Activated CD8-positive, alpha-beta memory T cell treated with anti-CD3 and anti-CD28 coated beads, Interleukin-2, amount 10 ng/mL, durations not matched to agents 7 days and 5 days (primary cell): ENCODE data around the gene LIMA1. TPM values are rescaled to one million over a fixed set of nuclear protein-coding genes. Genes with fewer than 3 reads are reported as not detected.

Experiments
- ATAC-seq: fragments of 150-1000 bp; cut with Tn5 transposase; one replicate; pipeline ENCODE4 v1.10.0; 2021; ENCODE audit warnings: moderate library complexity
- CTCF ChIA-PET: fragments of 350-600 bp; sonication (Branson Sonifier 250); formaldehyde crosslinking; loops from one replicate; lab custom pipeline; 2021; ENCODE audit warnings: antibody characterized with exemption; lab: Charles Lee
- DNase-seq: peaks from one replicate; pipeline ENCODE4 v3.0.0-alpha.2; 2020
- H3K27ac Mint-ChIP-seq: one replicate; pipeline ENCODE4 v1.8.0; 2021; ENCODE audit warnings: mild to moderate bottlenecking, mixed read lengths
- H3K27me3 Mint-ChIP-seq: one replicate; pipeline ENCODE4 v1.8.0; 2021; ENCODE audit warnings: mixed read lengths
- H3K36me3 Mint-ChIP-seq: one replicate; pipeline ENCODE4 v1.8.0; 2021; ENCODE audit warnings: mild to moderate bottlenecking, mixed read lengths
- H3K4me1 Mint-ChIP-seq: one replicate; pipeline ENCODE4 v1.8.0; 2021; ENCODE audit warnings: mixed read lengths
- H3K4me3 Mint-ChIP-seq: one replicate; pipeline ENCODE4 v1.8.0; 2021; ENCODE audit warnings: mild to moderate bottlenecking, moderate library complexity, mixed read lengths
- H3K9me3 Mint-ChIP-seq: one replicate; pipeline ENCODE4 v1.8.0; 2022; ENCODE audit warnings: low read depth, mixed read lengths
- total RNA-seq, 2 experiments: library from RNA; stranded (reverse); gene quantifications; one replicate each; pipeline ENCODE4 v1.2.3, GENCODE V29; 2021

LIMA1 gene
- total RNA-seq, 2 experiments from 2014 or later, result 36.4 to 64.2 TPM

DNA sequence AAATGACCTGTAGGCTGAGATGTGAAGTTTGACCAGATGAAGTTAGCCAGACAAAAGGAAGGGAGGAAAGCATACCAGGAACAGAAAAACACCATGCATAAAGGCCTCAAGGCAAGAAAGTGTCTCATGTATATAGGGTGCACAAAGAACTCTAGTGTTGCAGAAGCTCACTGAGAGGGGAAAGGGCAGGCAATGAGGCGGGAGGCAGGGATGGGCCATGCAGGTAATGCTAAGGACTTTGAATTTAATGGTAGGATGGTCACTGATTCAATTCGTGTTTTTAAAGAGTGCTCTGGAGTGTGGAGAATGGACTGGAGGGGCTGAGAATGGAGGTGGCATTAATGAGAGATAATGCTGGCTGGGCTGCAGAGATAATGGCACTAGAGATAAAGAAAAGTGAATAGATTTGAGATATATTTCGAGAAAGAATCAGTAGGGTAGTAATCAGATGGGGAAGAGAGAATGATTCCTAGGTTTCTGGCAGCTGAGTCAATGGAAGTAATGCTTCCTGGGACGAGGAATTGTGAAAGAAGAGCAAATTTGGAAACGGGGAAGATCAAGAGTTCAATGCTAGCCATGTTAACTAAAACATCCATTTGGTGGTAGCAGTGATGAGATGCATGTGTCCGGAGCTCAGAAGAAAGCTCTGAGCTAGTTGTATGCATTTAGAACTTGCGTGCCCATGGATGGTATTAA, 43.1 kb downstream of the LIMA1 start:
- ATAC-seq (no peak), DNase-seq (no peak)
- Mint-ChIP-seq H3K27me3 (no peaks in the 10 kb centered on the region), H3K27ac (no peak overlapping the region), H3K4me1 (peaks cover 4% of the 10 kb centered on the region), H3K36me3 (peaks cover 3% of the 10 kb centered on the region), H3K9me3 (no peaks in the 10 kb centered on the region), H3K4me3 (no peak overlapping the region)
- CTCF ChIA-PET, result interaction anchor here (1.5 to 1.6 kb wide), 2 partner anchors 13 to 41 kb away, joined by 3 read pairs; no protein-coding TSS in a partner anchor

DNA sequence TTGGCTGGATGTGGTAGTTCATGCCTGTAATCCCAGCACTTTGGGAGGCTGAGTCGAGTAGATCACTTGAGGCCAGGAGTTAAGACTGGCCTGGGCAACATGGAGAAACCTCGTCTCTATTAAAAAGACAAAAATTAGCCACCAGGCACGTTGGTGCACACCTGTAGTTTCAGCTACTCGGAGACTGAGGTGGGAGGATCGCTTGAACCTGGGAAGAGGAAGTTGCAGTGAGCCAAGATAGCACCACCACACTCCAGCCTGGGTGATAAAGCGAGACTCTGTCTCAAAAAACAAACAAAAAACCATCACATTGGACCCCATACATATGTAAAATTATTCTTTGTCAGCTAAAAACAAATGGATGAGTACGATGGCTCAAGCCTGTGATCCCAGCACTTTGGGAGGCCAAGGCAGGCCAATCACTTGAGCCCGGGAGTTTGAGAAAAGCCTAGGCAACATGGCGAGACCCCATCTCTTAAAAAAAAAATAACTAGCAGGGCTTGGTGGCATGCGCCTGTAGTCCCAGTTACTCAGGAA, 43.9 kb downstream of the LIMA1 start:
- DNase-seq (no peak), ATAC-seq (no peak)
- CTCF ChIA-PET, result interaction anchor here (1.5 to 1.6 kb wide), 2 partner anchors 12 to 40 kb away, joined by 3 read pairs; no protein-coding TSS in a partner anchor
- Mint-ChIP-seq H3K4me3 (no peak overlapping the region), H3K27me3 (no peaks in the 10 kb centered on the region), H3K4me1 (peaks cover 2% of the 10 kb centered on the region), H3K9me3 (no peaks in the 10 kb centered on the region), H3K27ac (no peak overlapping the region), H3K36me3 (no peaks in the 10 kb centered on the region)

DNA sequence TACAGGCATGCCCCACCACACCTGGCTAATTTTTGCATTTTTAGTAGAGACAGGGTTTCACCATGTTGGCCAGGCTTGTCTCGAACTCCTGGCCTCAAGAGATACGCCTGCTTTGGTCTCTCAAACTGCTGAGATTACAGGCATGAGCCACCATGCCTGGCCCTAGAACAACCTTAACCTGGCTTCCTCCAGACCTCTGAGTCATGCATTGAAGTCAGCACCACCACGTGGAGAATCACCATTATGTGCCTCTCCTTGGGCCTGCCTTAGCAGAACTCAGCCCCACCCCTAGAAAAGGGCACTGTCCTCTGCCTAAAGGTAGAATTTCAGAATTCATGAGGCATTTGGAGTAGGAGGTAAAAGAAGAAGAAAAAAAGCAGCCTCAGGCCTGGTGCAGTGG, 49.0 kb downstream of the LIMA1 start:
- ATAC-seq, result peak; percentile 58
- Mint-ChIP-seq H3K27me3 (no peaks in the 10 kb centered on the region), H3K9me3 (no peaks in the 10 kb centered on the region), H3K4me1 (peaks cover 6% of the 10 kb centered on the region), H3K36me3 (peaks cover 3% of the 10 kb centered on the region), H3K4me3 (no peak overlapping the region), H3K27ac (no peak overlapping the region)
- CTCF ChIA-PET, result no interaction called here
- DNase-seq, result no peak

DNA sequence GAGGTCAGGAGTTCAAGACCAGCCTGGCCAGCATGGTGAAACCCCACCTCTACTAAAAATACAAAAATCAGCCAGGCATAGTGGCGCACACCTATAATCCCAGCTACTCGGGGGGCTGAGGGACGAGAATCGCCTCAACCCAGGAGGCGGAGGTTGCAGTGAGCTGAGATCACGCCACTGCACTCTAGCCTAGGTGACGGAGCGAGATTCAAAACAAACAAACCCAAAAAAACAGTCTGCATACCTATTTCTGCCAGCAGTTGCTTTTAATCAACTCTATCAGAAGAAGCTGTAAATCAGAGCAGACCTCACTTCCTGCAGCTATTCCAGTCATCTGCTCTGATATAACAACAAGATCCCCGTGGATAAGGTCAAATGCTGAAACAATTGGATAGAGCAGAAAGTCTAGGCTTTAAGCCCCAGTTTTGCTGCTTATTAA, 50.5 kb downstream of the LIMA1 start:
- H3K27ac Mint-ChIP-seq, result no peak overlapping the region
- no peak for ATAC-seq
- H3K4me3 Mint-ChIP-seq, result no peak overlapping the region
- CTCF ChIA-PET, result interaction anchor here (0.8 to 1.2 kb wide), 2 partner anchors 10 to 121 kb away, joined by 3 to 4 read pairs; partner anchors contain the start of gene COX14
- peaks cover 3% of the 10 kb centered on the region for H3K36me3 Mint-ChIP-seq
- no peak for DNase-seq
- H3K4me1 Mint-ChIP-seq, result peaks cover 6% of the 10 kb centered on the region
- H3K9me3 Mint-ChIP-seq, result no peaks in the 10 kb centered on the region
- H3K27me3 Mint-ChIP-seq, result no peaks in the 10 kb centered on the region

DNA sequence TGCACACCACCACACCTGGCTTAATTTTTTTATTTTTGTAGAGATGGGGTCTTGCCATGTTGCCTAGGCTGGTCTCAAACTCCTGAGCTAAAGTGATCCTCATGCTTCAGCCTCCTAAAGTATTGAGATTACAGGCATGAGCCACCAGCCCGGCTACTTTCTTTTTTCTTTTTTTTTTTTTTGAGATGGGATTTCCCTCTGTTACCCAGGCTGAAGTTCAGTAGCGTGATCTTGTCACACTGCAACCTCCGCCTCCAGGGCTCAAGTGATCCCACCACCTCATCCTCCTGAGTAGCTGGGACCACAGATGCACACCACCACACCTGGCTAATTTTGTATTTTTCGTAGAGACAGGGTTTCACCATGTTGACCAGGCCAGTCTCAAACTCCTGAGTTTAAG, 51.1 kb downstream of the LIMA1 start:
- H3K36me3 Mint-ChIP-seq, result peaks cover 3% of the 10 kb centered on the region
- H3K4me3 Mint-ChIP-seq, result no peak overlapping the region
- no peaks in the 10 kb centered on the region for H3K9me3 Mint-ChIP-seq
- H3K4me1 Mint-ChIP-seq, result peaks cover 9% of the 10 kb centered on the region
- CTCF ChIA-PET, result interaction anchor here (0.8 kb wide), 1 partner anchor 120 kb away, joined by 4 read pairs; the partner anchor contains the start of gene COX14
- no peak overlapping the region for H3K27ac Mint-ChIP-seq
- H3K27me3 Mint-ChIP-seq, result no peaks in the 10 kb centered on the region
- ATAC-seq (no peak), DNase-seq (no peak)

DNA sequence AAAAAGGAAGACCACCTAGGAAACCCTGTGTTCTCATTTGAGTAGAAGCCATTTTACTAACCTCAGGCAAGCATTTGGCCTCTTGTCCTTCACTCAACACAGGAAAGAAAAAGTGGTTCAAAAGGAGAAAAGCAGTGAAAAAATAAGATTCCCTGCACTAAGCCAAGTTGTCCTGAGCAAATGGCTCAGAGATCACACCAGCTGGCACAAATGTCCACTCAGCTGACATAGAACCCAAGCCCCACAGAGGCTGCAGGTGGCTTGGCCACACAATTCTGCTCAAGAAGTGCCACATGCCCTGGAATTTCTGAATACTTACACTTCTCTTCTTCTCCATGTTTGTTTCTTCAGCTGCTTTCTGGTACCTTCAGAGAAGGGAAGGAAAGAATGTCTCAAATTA, 52.0 kb downstream of the LIMA1 start:
- H3K27ac Mint-ChIP-seq, result no peak overlapping the region
- no peak overlapping the region for H3K4me3 Mint-ChIP-seq
- ATAC-seq, result no peak
- no peaks in the 10 kb centered on the region for H3K9me3 Mint-ChIP-seq
- peaks cover 9% of the 10 kb centered on the region for H3K4me1 Mint-ChIP-seq
- peaks cover 3% of the 10 kb centered on the region for H3K36me3 Mint-ChIP-seq
- CTCF ChIA-PET, result interaction anchor here (1.0 kb wide), 1 partner anchor 10 kb away, joined by 3 read pairs; no protein-coding TSS in a partner anchor
- DNase-seq, result no peak
- H3K27me3 Mint-ChIP-seq, result no peaks in the 10 kb centered on the region

DNA sequence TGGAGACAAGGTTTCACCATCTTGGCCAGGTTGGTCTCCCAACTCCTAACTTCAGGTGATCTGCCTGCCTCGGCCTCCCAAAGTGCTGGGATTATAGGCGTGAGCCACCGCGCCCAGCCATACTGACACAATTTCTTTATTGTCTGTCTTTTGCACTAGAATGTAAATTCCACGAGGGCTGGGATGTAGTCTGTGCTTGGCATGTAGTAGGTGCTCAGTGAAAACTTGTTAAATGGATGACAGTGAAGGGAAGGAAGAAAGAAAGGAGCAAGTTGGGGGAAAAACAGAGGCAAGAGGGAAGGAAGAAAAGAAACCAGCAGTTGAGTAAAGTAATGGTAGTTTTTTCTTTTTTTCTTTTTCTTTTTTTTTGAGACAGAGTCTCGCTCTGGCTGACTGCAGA, 53.1 kb downstream of the LIMA1 start:
- H3K27me3 Mint-ChIP-seq, result no peaks in the 10 kb centered on the region
- H3K4me3 Mint-ChIP-seq, result no peak overlapping the region
- ATAC-seq (no peak), DNase-seq (no peak)
- H3K27ac Mint-ChIP-seq, result no peak overlapping the region
- peaks cover 11% of the 10 kb centered on the region for H3K4me1 Mint-ChIP-seq
- H3K36me3 Mint-ChIP-seq, result peaks cover 3% of the 10 kb centered on the region
- no peaks in the 10 kb centered on the region for H3K9me3 Mint-ChIP-seq
- CTCF ChIA-PET, result no interaction called here

DNA sequence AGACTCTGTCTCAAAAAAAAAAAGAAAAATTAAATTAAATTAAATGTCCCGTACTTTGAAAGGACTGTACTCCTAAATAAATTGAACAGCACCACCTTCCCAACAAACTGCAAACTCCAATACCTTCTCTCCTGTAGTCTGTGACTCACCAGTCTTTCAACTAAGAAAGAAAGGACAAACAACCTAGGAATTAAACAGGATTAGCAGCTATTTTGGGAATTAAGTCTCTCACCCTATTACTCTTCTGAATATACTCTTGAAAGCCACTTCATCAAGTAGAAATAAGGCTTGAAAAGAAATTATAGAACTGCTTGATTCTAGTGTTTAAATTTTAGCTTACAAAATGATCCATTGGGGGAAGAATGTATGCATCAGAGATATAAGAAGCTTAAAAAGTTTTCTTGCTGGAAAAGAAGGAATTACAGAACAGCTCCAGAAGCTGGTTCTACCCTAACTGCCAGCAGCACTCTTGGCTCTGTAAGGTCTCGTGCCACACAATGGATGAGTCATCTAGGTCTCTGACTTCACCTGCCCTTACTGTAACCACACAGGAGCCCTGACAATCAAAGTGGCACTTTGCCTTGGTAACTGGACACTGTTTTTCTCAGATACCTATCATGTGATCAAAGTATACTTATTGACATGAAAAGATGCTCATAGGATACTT, 59.2 kb downstream of the LIMA1 start:
- H3K36me3 Mint-ChIP-seq, result peaks cover 5% of the 10 kb centered on the region
- peaks cover 28% of the 10 kb centered on the region for H3K4me1 Mint-ChIP-seq
- peak overlapping the region; percentile 59 for H3K27ac Mint-ChIP-seq
- no peaks in the 10 kb centered on the region for H3K27me3 Mint-ChIP-seq
- DNase-seq, result peak; percentile 67
- H3K4me3 Mint-ChIP-seq, result peak overlapping the region; percentile 38
- no peaks in the 10 kb centered on the region for H3K9me3 Mint-ChIP-seq
- CTCF ChIA-PET, result interaction anchor here (0.8 to 4.5 kb wide), 5 partner anchors 19 to 154 kb away, joined by 3 to 28 read pairs (median 5); partner anchors contain the start of gene LIMA1
- ATAC-seq, result peak; percentile 55

DNA sequence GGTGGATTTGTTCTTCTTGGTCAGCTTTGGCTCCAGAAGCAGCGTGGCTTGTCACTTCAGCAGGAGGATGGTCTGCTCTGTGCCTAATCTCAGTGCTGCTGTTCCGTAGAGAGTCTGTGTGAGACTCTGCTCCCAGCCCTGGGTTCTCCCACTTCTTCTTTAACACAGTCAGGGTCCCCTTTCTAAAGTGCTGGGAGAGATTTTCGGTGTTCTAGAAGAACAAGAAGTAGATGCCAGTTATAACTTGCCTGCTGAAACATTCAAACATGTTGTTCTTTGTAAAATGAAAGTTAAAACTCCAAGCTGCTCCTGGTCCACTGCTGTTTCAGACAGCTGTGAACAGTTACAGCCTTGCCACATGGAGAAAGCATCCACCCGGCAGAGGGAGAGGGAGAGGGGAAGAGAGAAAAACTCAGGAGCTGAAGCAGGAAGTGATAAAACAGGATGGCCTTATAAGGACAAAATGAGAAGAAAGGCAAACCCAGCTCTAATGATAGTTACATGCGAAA, 61.0 kb downstream of the LIMA1 start:
- H3K9me3 Mint-ChIP-seq, result no peaks in the 10 kb centered on the region
- CTCF ChIA-PET, result interaction anchor here (0.8 to 4.5 kb wide), 17 partner anchors 9 to 255 kb away, joined by 3 to 36 read pairs (median 6); partner anchors contain the start of genes CERS5, COX14 and LIMA1
- H3K27ac Mint-ChIP-seq, result no peak overlapping the region
- H3K27me3 Mint-ChIP-seq, result no peaks in the 10 kb centered on the region
- ATAC-seq (peak; percentile 56), DNase-seq (peak; percentile 54)
- no peak overlapping the region for H3K4me3 Mint-ChIP-seq
- peaks cover 36% of the 10 kb centered on the region for H3K4me1 Mint-ChIP-seq
- peaks cover 13% of the 10 kb centered on the region for H3K36me3 Mint-ChIP-seq

DNA sequence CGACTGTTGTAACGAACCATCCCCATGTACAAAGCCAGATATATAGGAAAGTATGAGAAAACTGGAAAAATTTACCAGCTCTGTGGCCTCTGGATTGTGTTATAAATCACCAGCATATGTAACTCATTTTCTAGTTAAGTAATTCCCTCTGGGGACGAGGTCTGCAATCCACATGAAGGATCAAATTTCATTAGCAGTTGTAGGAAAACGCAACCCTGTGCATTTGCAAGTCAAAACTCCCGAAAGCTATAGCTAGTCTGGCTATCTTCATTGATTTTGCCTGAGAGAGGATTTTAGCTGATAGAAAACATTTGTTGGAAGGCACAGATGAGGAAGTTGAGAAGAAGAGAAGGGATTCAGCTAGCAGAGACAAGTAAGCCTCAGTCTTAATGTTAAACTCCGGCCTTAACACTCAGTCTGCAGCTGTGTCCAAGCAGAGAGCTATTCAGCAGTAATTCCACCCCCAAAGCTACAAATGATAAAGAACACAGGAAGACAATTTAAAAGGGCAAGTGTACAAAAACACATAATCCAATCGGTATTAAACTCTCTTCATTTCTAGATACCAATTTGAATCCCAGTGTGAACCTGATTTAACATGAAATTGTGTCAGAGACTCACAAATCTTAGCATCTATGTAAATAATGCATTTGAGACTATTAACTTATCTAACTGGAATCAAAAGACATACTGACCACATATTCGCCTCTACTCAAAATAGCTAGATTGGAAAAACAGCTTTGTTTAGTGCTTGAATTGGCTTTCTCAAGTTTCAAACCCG, 61.9 kb downstream of the LIMA1 start:
- ATAC-seq, result peak; percentile 17
- Mint-ChIP-seq H3K36me3 (peaks cover 13% of the 10 kb centered on the region), H3K9me3 (no peaks in the 10 kb centered on the region), H3K27me3 (no peaks in the 10 kb centered on the region), H3K4me1 (peaks cover 41% of the 10 kb centered on the region), H3K27ac (no peak overlapping the region), H3K4me3 (no peak overlapping the region)
- CTCF ChIA-PET, result interaction anchor here (0.5 to 4.5 kb wide), 20 partner anchors 10 to 321 kb away, joined by 3 to 36 read pairs (median 4); partner anchors contain the start of genes CERS5, COX14 and LIMA1
- no peak for DNase-seq

DNA sequence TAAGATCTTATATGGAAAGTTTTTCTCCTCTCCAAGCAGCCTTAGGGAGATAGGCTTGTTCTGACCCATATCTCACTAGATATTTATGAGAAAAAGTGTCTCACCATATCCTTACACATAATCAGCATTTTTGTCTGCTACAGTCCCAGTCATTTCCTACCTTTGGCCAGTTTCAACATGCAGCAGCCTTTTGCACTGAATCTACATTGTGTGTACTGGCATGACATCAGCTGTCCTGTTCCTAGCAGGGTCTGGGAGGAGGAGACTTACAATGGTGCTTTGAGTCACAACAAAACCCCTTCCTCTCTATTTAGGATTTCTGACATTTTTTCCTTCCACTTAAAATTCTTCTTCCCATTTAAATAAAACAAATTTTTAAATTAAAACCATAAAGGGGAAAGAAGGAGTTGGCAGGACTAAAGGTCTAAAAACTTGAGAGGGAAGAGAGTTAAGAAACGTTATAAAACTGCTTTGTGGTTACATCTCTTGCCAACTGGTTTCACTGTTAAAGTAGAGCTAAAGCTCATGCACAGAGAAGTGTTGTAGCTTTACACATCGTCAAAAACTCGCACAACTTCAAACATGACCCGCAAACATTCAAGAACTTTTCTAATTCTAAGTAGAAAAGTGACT, 62.8 kb downstream of the LIMA1 start:
- no peak overlapping the region for H3K4me3 Mint-ChIP-seq
- CTCF ChIA-PET, result interaction anchor here (0.9 to 4.5 kb wide), 11 partner anchors 9 to 322 kb away, joined by 3 to 36 read pairs (median 10); partner anchors contain the start of genes CERS5, COX14 and LIMA1
- H3K4me1 Mint-ChIP-seq, result peaks cover 45% of the 10 kb centered on the region
- H3K36me3 Mint-ChIP-seq, result peaks cover 13% of the 10 kb centered on the region
- H3K9me3 Mint-ChIP-seq, result no peaks in the 10 kb centered on the region
- DNase-seq (peak; percentile 80), ATAC-seq (peak; percentile 77)
- no peaks in the 10 kb centered on the region for H3K27me3 Mint-ChIP-seq
- no peak overlapping the region for H3K27ac Mint-ChIP-seq

DNA sequence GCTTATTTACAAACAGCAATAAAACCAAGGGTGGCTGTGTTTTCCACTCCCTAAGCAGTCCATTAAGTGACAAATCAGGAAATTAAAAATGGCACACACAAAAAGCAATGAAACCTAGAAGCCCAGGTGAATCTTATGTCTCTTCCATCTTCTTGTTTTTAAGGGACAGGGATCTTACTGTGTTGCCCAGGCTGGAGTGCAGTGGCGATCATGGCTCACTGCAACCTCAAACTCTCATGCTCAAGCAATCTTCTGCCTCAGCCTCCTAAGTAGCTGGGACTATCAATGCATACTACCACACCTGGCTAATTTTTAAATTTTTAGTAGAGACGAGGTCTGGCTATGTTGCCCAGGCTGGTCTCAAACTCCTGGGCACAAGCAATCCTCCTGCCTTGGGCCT, 63.8 kb downstream of the LIMA1 start:
- Mint-ChIP-seq H3K27ac (no peak overlapping the region), H3K4me3 (no peak overlapping the region), H3K9me3 (no peaks in the 10 kb centered on the region), H3K4me1 (peaks cover 49% of the 10 kb centered on the region), H3K36me3 (peaks cover 16% of the 10 kb centered on the region), H3K27me3 (no peaks in the 10 kb centered on the region)
- CTCF ChIA-PET, result interaction anchor here (1.0 to 3.5 kb wide), 3 partner anchors 8 to 108 kb away, joined by 4 to 36 read pairs (median 15); partner anchors contain the start of gene COX14
- ATAC-seq (no peak), DNase-seq (no peak)
